PC-9 (cell line): ENCODE measurements around the gene ST6GALNAC3. TPM values are rescaled to one million over a fixed set of nuclear protein-coding genes. Genes with fewer than 3 reads are reported as not detected.

Experiments used
- BruUV-seq: library from RNA; stranded (reverse); fragments of 400-500 nt; replicated peaks from 2 replicates; lab custom pipeline; 2021; lab: Mats Ljungman, UMichigan
- CTCF ChIA-PET: fragments of 300-600 bp; sonication (Branson Sonifier 250); formaldehyde crosslinking; loops from one replicate; lab custom pipeline; 2022; ENCODE audit warnings: antibody characterized with exemption; lab: Charles Lee
- POLR2A ChIA-PET: fragments of 300-600 bp; sonication (Branson Sonifier 250); formaldehyde crosslinking; loops from one replicate; lab custom pipeline; 2022; ENCODE audit warnings: antibody characterized with exemption; ENCODE audit not compliant: unreplicated experiment; lab: Charles Lee
- DNase-seq, 2 experiments: peaks; one replicate each; pipeline versions ENCODE4 v3.0.0 to v3.0.0-alpha.2; 2015 to 2022; ENCODE audit warnings: mixed read lengths in 1 of 2
- H2AFZ ChIP-seq: fragments of 200-600 bp; sonication (generic); 2 replicates; pipeline ENCODE4 v1.8.1; 2017; ENCODE audit warnings: antibody characterized with exemption
- H3F3A ChIP-seq: fragments of 200-600 bp; sonication (generic); 2 replicates; pipeline ENCODE4 v1.8.1; 2017; ENCODE audit warnings: antibody characterized with exemption, mild to moderate bottlenecking, low read depth; ENCODE audit not compliant: insufficient read depth
- H3K27ac ChIP-seq: fragments of 200-600 bp; sonication (generic); 2 replicates; pipeline ENCODE4 v1.6.1; 2016; ENCODE audit warnings: mixed run types
- H3K27me3 ChIP-seq: fragments of 200-600 bp; sonication (generic); 2 replicates; pipeline ENCODE4 v1.6.1; 2016; ENCODE audit warnings: low read depth, mixed run types; ENCODE audit not compliant: insufficient read depth
- H3K36me3 ChIP-seq: fragments of 200-600 bp; sonication (generic); 2 replicates; pipeline ENCODE4 v1.6.1; 2016; ENCODE audit warnings: low read depth, mixed run types
- H3K4me1 ChIP-seq: fragments of 200-600 bp; sonication (generic); replicated peaks from 2 replicates; pipeline ENCODE4 v1.6.1; 2016; ENCODE audit warnings: mixed run types; ENCODE audit not compliant: insufficient read depth
- H3K4me2 ChIP-seq: fragments of 200-600 bp; sonication (generic); 2 replicates; pipeline ENCODE4 v1.6.1; 2017; ENCODE audit warnings: mixed run types
- H3K4me3 ChIP-seq: fragments of 200-600 bp; sonication (generic); 2 replicates; pipeline ENCODE4 v1.6.1; 2016; ENCODE audit warnings: mixed run types
- H3K79me2 ChIP-seq: fragments of 200-600 bp; sonication (generic); 2 replicates; pipeline ENCODE4 v1.6.1; 2017; ENCODE audit warnings: low read depth, mixed run types
- H3K9me2 ChIP-seq: fragments of 200-600 bp; sonication (generic); 2 replicates; pipeline ENCODE4 v1.8.1; 2017; ENCODE audit warnings: mild to moderate bottlenecking; ENCODE audit not compliant: insufficient read depth
- H3K9me3 ChIP-seq: fragments of 200-600 bp; sonication (generic); 2 replicates; pipeline ENCODE4 v1.8.1; 2016; ENCODE audit warnings: low read depth; ENCODE audit not compliant: insufficient read depth
- H4K20me1 ChIP-seq: fragments of 200-600 bp; sonication (generic); 2 replicates; pipeline ENCODE4 v1.8.1; 2017; ENCODE audit not compliant: insufficient read depth
- EZH2 ChIP-seq: fragments of 200-600 bp; sonication (generic); IDR thresholded peaks from 2 replicates; pipeline ENCODE4 v1.8.0; 2017; ENCODE audit warnings: antibody characterized with exemption, low read depth
- intact Hi-C: fragments of 100-400 bp; cut with micrococcal nuclease; formaldehyde crosslinking; loops from one replicate; pipeline ENCODE4 v1.10.0; 2022; ENCODE audit not compliant: unreplicated experiment
- total RNA-seq: library from RNA; stranded (reverse); gene quantifications from 2 replicates; pipeline ENCODE4 v1.2.3, GENCODE V29; 2021
- TF ChIP-seq, protein P1 (sequence below): fragments of 200-600 bp; sonication (generic); conservative IDR thresholded peaks from 2 replicates; pipeline ENCODE4 v1.6.1; 2017; ENCODE audit warnings: mixed run types, antibody characterized with exemption, mild to moderate bottlenecking, moderate library complexity

Gene ST6GALNAC3
- total RNA-seq, 1 experiment from 2014 or later: 0.04 TPM

DNA sequence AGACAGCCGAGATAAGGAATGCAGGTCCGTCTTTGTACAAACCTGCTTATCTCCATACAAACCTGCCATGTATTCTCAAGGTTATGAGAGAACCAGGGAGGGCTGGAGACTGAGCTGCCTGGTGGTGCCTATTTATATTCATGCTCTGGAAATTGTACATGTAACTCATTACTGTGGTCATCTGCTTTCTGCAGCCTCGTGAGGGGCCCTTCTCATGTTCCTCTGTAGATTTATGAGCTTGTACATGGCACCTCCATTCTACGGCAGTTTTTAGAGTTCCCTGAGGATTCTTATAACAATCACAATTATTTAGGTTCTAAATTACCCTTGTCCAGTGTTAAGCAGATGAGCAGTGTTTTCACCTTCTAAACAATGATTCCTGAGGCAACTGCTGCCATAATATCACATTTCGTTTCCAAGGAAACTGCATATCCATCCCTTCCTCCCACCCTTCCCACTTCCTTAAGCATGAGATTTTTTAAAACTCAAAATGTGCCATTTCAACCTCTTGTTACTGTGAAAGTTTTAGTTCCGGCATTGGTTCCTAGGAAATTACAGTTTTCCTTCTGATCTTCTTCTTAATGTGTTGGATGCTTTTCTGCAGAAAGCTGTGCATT, 112.1 kb downstream of the ST6GALNAC3 start:
- no peak for DNase-seq
- no peaks in the 10 kb centered on the region for H3K36me3 ChIP-seq
- BruUV-seq: no TSS peak
- TF ChIP-seq EZH2: no peak
- TF ChIP-seq, protein P1, sequence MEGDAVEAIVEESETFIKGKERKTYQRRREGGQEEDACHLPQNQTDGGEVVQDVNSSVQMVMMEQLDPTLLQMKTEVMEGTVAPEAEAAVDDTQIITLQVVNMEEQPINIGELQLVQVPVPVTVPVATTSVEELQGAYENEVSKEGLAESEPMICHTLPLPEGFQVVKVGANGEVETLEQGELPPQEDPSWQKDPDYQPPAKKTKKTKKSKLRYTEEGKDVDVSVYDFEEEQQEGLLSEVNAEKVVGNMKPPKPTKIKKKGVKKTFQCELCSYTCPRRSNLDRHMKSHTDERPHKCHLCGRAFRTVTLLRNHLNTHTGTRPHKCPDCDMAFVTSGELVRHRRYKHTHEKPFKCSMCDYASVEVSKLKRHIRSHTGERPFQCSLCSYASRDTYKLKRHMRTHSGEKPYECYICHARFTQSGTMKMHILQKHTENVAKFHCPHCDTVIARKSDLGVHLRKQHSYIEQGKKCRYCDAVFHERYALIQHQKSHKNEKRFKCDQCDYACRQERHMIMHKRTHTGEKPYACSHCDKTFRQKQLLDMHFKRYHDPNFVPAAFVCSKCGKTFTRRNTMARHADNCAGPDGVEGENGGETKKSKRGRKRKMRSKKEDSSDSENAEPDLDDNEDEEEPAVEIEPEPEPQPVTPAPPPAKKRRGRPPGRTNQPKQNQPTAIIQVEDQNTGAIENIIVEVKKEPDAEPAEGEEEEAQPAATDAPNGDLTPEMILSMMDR: no peak
- no peaks in the 10 kb centered on the region for H3K9me2 ChIP-seq
- intact Hi-C loops: no loop called here
- no peaks in the 10 kb centered on the region for H3K27me3 ChIP-seq
- no peaks in the 10 kb centered on the region for H3F3A ChIP-seq
- H3K4me3 ChIP-seq: no peak overlapping the region
- H3K4me1 ChIP-seq: no peaks in the 10 kb centered on the region
- H3K79me2 ChIP-seq: no peaks in the 10 kb centered on the region
- no peaks in the 10 kb centered on the region for H3K9me3 ChIP-seq
- H2AFZ ChIP-seq: no peak overlapping the region
- CTCF ChIA-PET: no interaction called here
- H3K27ac ChIP-seq: no peak overlapping the region
- no peaks in the 10 kb centered on the region for H4K20me1 ChIP-seq
- no peak overlapping the region for H3K4me2 ChIP-seq
- POLR2A ChIA-PET: no interaction called here

DNA sequence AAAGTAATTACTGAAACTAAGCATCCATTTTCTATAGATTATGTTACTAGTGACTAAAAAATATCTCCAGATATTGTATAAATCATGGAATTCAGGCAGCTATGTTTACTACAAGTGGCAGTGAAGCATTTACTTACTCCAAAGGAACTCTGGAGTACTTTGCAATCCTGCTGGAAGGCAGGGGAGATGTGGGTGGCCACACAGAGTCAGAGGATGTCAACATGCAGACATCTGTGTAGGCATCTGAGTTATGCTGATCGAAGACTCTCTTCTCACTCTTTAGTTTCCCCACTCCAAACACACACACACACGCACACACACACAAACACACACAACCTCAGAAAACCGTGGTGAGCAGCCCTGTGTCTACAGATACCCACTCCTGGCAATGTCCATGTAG, 112.9 kb downstream of the ST6GALNAC3 start:
- intact Hi-C loops: no loop called here
- H3F3A ChIP-seq: no peaks in the 10 kb centered on the region
- H3K9me3 ChIP-seq: no peaks in the 10 kb centered on the region
- H3K79me2 ChIP-seq: no peaks in the 10 kb centered on the region
- BruUV-seq: no TSS peak
- H3K36me3 ChIP-seq: no peaks in the 10 kb centered on the region
- TF ChIP-seq, protein P1: no peak
- TF ChIP-seq EZH2: no peak
- H3K27ac ChIP-seq: no peak overlapping the region
- H3K9me2 ChIP-seq: no peaks in the 10 kb centered on the region
- H2AFZ ChIP-seq: no peak overlapping the region
- no peak overlapping the region for H3K4me2 ChIP-seq
- ChIA-PET CTCF (no interaction called here), POLR2A (no interaction called here)
- H3K4me3 ChIP-seq: no peak overlapping the region
- H3K4me1 ChIP-seq: no peaks in the 10 kb centered on the region
- no peaks in the 10 kb centered on the region for H4K20me1 ChIP-seq
- no peak for DNase-seq
- H3K27me3 ChIP-seq: no peaks in the 10 kb centered on the region

DNA sequence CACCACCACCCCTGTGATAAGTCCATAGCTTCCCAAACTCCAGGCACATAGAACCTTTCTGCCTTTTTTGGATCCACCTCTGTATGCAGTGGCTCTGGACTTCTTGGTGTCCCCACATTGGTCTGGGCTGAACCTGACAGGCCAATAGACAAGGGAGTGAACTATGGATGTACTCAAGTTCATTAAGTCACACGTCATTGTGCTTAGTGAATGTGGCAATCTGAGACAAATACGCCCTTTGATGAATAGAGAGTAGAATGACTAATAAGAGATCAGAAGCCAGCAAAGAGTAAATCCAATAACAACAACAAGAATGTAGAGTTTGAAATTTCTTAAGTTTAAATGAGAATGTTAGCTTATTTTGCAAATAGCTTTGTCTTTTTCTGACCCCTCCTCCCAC, 114.8 kb downstream of the ST6GALNAC3 start:
- H2AFZ ChIP-seq: no peak overlapping the region
- intact Hi-C loops: no loop called here
- H3K27ac ChIP-seq: no peak overlapping the region
- no peaks in the 10 kb centered on the region for H3K4me1 ChIP-seq
- ChIA-PET POLR2A (no interaction called here), CTCF (no interaction called here)
- no peaks in the 10 kb centered on the region for H3K9me2 ChIP-seq
- H3K4me3 ChIP-seq: no peak overlapping the region
- H3K36me3 ChIP-seq: no peaks in the 10 kb centered on the region
- TF ChIP-seq, protein P1: no peak
- no peak for TF ChIP-seq EZH2
- no TSS peak for BruUV-seq
- no peaks in the 10 kb centered on the region for H4K20me1 ChIP-seq
- no peaks in the 10 kb centered on the region for H3F3A ChIP-seq
- H3K79me2 ChIP-seq: no peaks in the 10 kb centered on the region
- no peaks in the 10 kb centered on the region for H3K27me3 ChIP-seq
- DNase-seq: no peak
- no peak overlapping the region for H3K4me2 ChIP-seq
- H3K9me3 ChIP-seq: no peaks in the 10 kb centered on the region
